Vagina (tissue), 2 donors: ENCODE data around the gene TBX15.

ENCODE experiments used
- CTCF ChIP-seq, 3 experiments: fragments of 450-650 bp in 2 of 3; fragments of 200-600 bp in 1 of 3; sonication (generic) in 1 of 3; IDR thresholded peaks; one replicate each; pipeline ENCODE4 v1.5.1; 2017 to 2019; ENCODE audit warnings: antibody characterized with exemption in 3 of 3, mild to moderate bottlenecking in 2 of 3, moderate library complexity in 2 of 3
- POLR2A ChIP-seq, 2 donors: fragments of 450-650 bp; IDR thresholded peaks; one replicate each; pipeline ENCODE4 v1.6.1; 2017; ENCODE audit warnings: antibody characterized with exemption in 2 of 2, mild to moderate bottlenecking in 2 of 2, moderate library complexity in 2 of 2

- TF ChIP-seq CTCF (IDR thresholded peaks at IDR 0.05) (no peak), POLR2A (IDR thresholded peaks at IDR 0.05) (no peak)
Observed at GRCh38 chr1:118898712-118899111, 89.4 kb downstream of the TBX15 start.
